Measurements from ENCODE around the gene PPARG.

DNA sequence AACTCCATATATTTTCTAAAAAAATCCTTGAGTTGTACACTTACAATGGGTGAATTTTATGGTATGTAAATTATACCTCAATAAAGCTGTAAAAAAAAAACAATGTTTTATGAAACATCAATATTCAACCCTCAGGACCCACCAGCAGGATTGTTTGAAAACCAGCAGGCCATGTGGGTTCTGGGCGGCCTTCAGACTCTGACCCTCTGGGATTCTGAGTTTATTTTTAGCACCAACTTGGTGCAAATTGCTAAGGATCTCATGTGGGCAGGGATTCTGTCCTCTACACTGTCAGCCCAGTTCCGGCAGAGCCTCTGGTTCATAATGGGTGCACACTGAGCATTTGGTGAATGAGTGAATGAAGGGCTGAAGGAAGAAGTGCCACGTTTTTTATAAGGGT is 171.3 kb downstream of the PPARG start:
- TF ChIP-seq POLR2A (IDR thresholded peaks at IDR 0.05): no peak
- TF ChIP-seq, protein P1, sequence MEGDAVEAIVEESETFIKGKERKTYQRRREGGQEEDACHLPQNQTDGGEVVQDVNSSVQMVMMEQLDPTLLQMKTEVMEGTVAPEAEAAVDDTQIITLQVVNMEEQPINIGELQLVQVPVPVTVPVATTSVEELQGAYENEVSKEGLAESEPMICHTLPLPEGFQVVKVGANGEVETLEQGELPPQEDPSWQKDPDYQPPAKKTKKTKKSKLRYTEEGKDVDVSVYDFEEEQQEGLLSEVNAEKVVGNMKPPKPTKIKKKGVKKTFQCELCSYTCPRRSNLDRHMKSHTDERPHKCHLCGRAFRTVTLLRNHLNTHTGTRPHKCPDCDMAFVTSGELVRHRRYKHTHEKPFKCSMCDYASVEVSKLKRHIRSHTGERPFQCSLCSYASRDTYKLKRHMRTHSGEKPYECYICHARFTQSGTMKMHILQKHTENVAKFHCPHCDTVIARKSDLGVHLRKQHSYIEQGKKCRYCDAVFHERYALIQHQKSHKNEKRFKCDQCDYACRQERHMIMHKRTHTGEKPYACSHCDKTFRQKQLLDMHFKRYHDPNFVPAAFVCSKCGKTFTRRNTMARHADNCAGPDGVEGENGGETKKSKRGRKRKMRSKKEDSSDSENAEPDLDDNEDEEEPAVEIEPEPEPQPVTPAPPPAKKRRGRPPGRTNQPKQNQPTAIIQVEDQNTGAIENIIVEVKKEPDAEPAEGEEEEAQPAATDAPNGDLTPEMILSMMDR (IDR thresholded peaks at IDR 0.05): no peak

Data from vagina (tissue), 2 donors.